Measurements from ENCODE around the gene CARD9.
"Not testable (repeated sequence)": the region's sequence is repeated elsewhere in the genome, so short reads cannot be mapped to it uniquely, and the experiment has no call there.

Gene CARD9

GRCh38 chr9:136332482-136332983 lies 40.9 kb downstream of the CARD9 start:
- DNase-seq, result no peak

- no peak for DNase-seq
Observed at GRCh38 chr9:136331556-136332481, 41.6 kb downstream of the CARD9 start.

- no peak for DNase-seq
Observed at GRCh38 chr9:136331030-136331429, 42.4 kb downstream of the CARD9 start.

- no peak for DNase-seq
Observed at GRCh38 chr9:136330406-136330990, 43.0 kb downstream of the CARD9 start.

GRCh38 chr9:136329636-136330405 lies 43.6 kb downstream of the CARD9 start:
- no peak for DNase-seq

- no peak for DNase-seq
Observed at GRCh38 chr9:136329211-136329627, 44.2 kb downstream of the CARD9 start.

- no peak for DNase-seq
Observed at GRCh38 chr9:136328622-136329041, 44.8 kb downstream of the CARD9 start.

- DNase-seq, result no peak
Observed at GRCh38 chr9:136328011-136328621, 45.4 kb downstream of the CARD9 start.

GRCh38 chr9:136327304-136327974 lies 46.0 kb downstream of the CARD9 start, which contains the start of gene GPSM1:
Gene GPSM1, plus strand, starts transcription at chr9:136327539. Its CDS starts 157 bp downstream, at chr9:136327696.
- DNase-seq, result peak; percentile 57

- DNase-seq, result no peak
Observed at GRCh38 chr9:136326761-136327303, 46.6 kb downstream of the CARD9 start.

- DNase-seq, result no peak
Observed at GRCh38 chr9:136326061-136326760, 47.3 kb downstream of the CARD9 start.

- DNase-seq, result no peak
Observed at GRCh38 chr9:136325358-136325757, 48.1 kb downstream of the CARD9 start.

GRCh38 chr9:136324501-136325300 lies 48.8 kb downstream of the CARD9 start:
- DNase-seq, result no peak

- no peak for DNase-seq
Observed at GRCh38 chr9:136323371-136323789, 50.1 kb downstream of the CARD9 start.

GRCh38 chr9:136322756-136323330 lies 50.6 kb downstream of the CARD9 start:
- DNase-seq, result no peak

GRCh38 chr9:136321561-136321960 lies 51.9 kb downstream of the CARD9 start:
- no peak for DNase-seq

GRCh38 chr9:136320972-136321371 lies 52.5 kb downstream of the CARD9 start:
- DNase-seq, result not testable (repeated sequence)

GRCh38 chr9:136319955-136320354 lies 53.5 kb downstream of the CARD9 start:
- DNase-seq, result not testable (repeated sequence)

- not testable (repeated sequence) for DNase-seq
Observed at GRCh38 chr9:136319244-136319643, 54.2 kb downstream of the CARD9 start.

- no peak for DNase-seq
Observed at GRCh38 chr9:136318776-136319241, 54.7 kb downstream of the CARD9 start.

Data from CD4-positive, alpha-beta T cell treated with Interleukin-12 subunit alpha and Interleukin-12 subunit beta, for 1 hour (primary cell).